ENCODE data around the gene SRGAP2B. TPM values are rescaled to one million over a fixed set of nuclear protein-coding genes. Genes with fewer than 3 reads are reported as not detected.
"Not testable (repeated sequence)": the region's sequence is repeated elsewhere in the genome, so short reads cannot be mapped to it uniquely, and the experiment has no call there.

The SRGAP2B gene
- total RNA-seq, 1 donor from 2014 or later: 11.5 TPM

GRCh38 chr1:145052019-145052776 lies 42.9 kb downstream of the SRGAP2B start:
- intact Hi-C loops (cut with DNase I): not testable (repeated sequence)

GRCh38 chr1:145048181-145048856 lies 46.8 kb downstream of the SRGAP2B start:
- intact Hi-C loops (cut with DNase I): not testable (repeated sequence)

More at GRCh38 chr1:145052019-145052776, 42.9 kb downstream of the SRGAP2B start:
- not testable (repeated sequence) for DNase-seq (ENCODE audit: low spot score)

GRCh38 chr1:145047553-145047952 lies 47.6 kb downstream of the SRGAP2B start:
- intact Hi-C loops (cut with DNase I); DNase-seq (ENCODE audit: low spot score): not testable (repeated sequence)

More at GRCh38 chr1:145048181-145048856, 46.8 kb downstream of the SRGAP2B start:
- not testable (repeated sequence) for DNase-seq (ENCODE audit: low spot score)

- DNase-seq (ENCODE audit: low spot score); intact Hi-C loops (cut with DNase I): not testable (repeated sequence)
Measured at GRCh38 chr1:145045571-145046273, 49.4 kb downstream of the SRGAP2B start.

GRCh38 chr1:145041519-145041918 lies 53.6 kb downstream of the SRGAP2B start:
- intact Hi-C loops (cut with DNase I): not testable (repeated sequence)

GRCh38 chr1:145036019-145036418 lies 59.1 kb downstream of the SRGAP2B start:
- intact Hi-C loops (cut with DNase I); DNase-seq (ENCODE audit: low spot score): not testable (repeated sequence)

More at GRCh38 chr1:145041519-145041918, 53.6 kb downstream of the SRGAP2B start:
- not testable (repeated sequence) for DNase-seq (ENCODE audit: low spot score)

- DNase-seq (ENCODE audit: low spot score); intact Hi-C loops (cut with DNase I): not testable (repeated sequence)
Measured at GRCh38 chr1:145033523-145033922, 61.6 kb downstream of the SRGAP2B start.

GRCh38 chr1:145027251-145027650 lies 67.9 kb downstream of the SRGAP2B start:
- intact Hi-C loops (cut with DNase I); DNase-seq (ENCODE audit: low spot score): not testable (repeated sequence)

GRCh38 chr1:145025286-145025685 lies 69.8 kb downstream of the SRGAP2B start:
- DNase-seq (ENCODE audit: low spot score); intact Hi-C loops (cut with DNase I): not testable (repeated sequence)

GRCh38 chr1:145022259-145022658 lies 72.9 kb downstream of the SRGAP2B start:
- intact Hi-C loops (cut with DNase I); DNase-seq (ENCODE audit: low spot score): not testable (repeated sequence)

GRCh38 chr1:145021749-145022148 lies 73.4 kb downstream of the SRGAP2B start:
- DNase-seq (ENCODE audit: low spot score); intact Hi-C loops (cut with DNase I): not testable (repeated sequence)

- DNase-seq (ENCODE audit: low spot score); intact Hi-C loops (cut with DNase I): not testable (repeated sequence)
Measured at GRCh38 chr1:145019709-145020108, 75.4 kb downstream of the SRGAP2B start.

- intact Hi-C loops (cut with DNase I); DNase-seq (ENCODE audit: low spot score): not testable (repeated sequence)
Measured at GRCh38 chr1:145017725-145018124, 77.4 kb downstream of the SRGAP2B start.

- DNase-seq (ENCODE audit: low spot score); intact Hi-C loops (cut with DNase I): not testable (repeated sequence)
Measured at GRCh38 chr1:145016492-145016862, 78.7 kb downstream of the SRGAP2B start.

- DNase-seq (ENCODE audit: low spot score); intact Hi-C loops (cut with DNase I): not testable (repeated sequence)
Measured at GRCh38 chr1:145015744-145016491, 79.2 kb downstream of the SRGAP2B start.

- intact Hi-C loops (cut with DNase I); DNase-seq (ENCODE audit: low spot score): not testable (repeated sequence)
Measured at GRCh38 chr1:145013353-145013752, 81.8 kb downstream of the SRGAP2B start.

- intact Hi-C loops (cut with DNase I); DNase-seq (ENCODE audit: low spot score): not testable (repeated sequence)
Measured at GRCh38 chr1:145011811-145012210, 83.3 kb downstream of the SRGAP2B start.

- DNase-seq (ENCODE audit: low spot score); intact Hi-C loops (cut with DNase I): not testable (repeated sequence)
Measured at GRCh38 chr1:145010580-145010979, 84.5 kb downstream of the SRGAP2B start.

GRCh38 chr1:145009928-145010327 lies 85.2 kb downstream of the SRGAP2B start:
- DNase-seq (ENCODE audit: low spot score); intact Hi-C loops (cut with DNase I): not testable (repeated sequence)
